CD4-positive, alpha-beta T cell treated with Interleukin-6 for 4 hours (primary cell): Measurements from ENCODE around the gene CXCL8.
"Not testable (repeated sequence)": the region's sequence is repeated elsewhere in the genome, so short reads cannot be mapped to it uniquely, and the experiment has no call there.

Experiments
- DNase-seq: peaks from one replicate; pipeline ENCODE4 v3.0.0-alpha.2; 2020; ENCODE audit warnings: mixed read lengths

CXCL8 gene

DNA sequence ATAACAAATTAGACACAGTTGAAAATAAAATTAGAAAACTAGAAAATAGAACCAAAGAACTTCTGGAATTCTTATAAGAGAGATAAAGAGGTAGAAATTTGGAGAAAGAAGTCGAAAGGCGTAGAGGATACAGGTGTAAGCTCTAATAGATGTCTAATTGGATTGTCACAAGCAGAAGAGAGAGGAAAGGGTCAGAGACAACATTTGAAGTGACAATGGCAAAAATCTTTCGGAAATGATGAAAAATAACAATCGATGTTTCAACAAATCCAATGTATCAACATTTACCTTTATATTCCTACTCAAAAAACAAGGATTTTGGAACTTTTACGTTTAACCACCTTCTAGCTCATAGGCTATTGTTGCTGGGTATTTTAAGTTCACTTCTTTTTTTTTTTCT is 3.8 kb downstream of the CXCL8 start:
- no peak for DNase-seq

GRCh38 chr4:73750730-73751129 is 10.4 kb downstream of the CXCL8 start:
- DNase-seq: no peak

DNA sequence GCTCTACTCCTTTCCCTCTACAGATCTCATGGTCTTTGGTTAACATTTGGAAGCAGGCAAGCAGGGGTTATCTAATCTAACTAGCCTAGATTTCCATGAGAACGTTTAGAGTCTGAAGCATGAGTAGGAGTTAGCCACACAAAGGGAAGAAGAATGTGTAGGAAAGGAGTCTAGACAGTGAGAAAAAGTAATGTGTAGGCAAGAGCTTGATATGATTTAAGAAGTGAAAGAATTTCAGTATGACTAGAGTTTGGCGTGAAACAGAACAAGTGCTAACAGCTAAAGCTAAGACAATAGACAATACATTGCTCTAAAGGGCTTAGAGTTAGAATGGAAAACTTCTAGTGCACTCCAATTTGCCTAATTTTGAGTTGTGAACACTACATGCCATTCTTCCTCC is 10.8 kb downstream of the CXCL8 start:
- no peak for DNase-seq

DNA sequence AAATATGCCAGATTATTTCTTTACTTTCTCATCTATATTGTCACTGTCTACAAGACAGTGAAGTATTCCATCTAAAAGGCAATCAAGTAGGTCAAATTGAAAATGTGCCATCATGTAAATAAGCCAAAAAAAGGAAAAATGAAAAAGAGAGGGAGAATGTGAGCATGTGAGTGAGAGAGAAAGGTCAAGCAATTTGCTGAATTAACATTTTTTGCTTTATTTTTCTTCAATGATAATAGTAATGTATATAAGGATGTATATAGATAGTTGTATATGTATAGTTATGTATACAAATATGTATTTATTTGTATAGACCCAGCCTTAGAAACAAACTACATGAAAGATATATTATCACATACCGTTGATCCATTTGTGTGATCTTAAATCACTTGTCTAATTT is 11.5 kb downstream of the CXCL8 start:
- no peak for DNase-seq

- no peak for DNase-seq
Measured at GRCh38 chr4:73752424-73752823, 12.1 kb downstream of the CXCL8 start.

DNA sequence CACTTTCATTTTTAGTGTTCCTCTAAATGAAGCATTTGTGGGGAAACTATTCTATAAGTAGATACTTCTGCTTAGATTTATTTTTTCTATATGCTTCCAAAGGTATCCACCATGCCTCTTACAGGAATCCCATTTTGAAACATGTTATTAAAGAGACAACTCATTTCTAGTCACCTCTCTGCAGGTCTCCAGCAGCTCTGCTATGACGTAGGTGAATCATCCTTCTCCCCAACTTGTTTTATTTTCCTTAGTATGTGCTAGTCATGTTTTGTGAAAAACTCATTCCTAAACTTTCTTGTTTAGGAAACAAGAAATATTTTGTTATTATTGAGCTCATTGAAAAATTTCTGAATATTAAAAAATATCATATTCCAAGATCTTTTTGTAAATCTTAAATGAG is 12.8 kb downstream of the CXCL8 start:
- DNase-seq: no peak

- no peak for DNase-seq
Measured at GRCh38 chr4:73754934-73755333, 14.6 kb downstream of the CXCL8 start.

DNA sequence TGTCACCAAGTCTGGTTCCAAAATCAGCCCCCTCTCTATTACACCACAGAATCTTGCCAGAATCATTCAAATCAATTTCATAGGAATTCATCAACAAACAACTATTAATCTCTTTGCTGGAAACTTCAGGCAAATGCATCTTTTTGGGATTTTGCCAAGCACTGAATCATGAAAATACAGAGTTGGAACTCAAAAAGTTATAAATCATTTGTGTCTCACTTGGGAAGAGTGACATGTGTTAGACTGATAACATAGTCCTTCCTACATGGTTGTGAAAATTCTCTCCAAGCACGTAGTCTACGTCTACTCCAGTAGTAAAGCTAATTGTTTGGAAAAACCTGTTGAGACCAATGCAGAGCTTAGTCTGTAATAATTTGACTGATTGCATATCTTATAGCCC is 19.0 kb downstream of the CXCL8 start:
- no peak for DNase-seq

DNA sequence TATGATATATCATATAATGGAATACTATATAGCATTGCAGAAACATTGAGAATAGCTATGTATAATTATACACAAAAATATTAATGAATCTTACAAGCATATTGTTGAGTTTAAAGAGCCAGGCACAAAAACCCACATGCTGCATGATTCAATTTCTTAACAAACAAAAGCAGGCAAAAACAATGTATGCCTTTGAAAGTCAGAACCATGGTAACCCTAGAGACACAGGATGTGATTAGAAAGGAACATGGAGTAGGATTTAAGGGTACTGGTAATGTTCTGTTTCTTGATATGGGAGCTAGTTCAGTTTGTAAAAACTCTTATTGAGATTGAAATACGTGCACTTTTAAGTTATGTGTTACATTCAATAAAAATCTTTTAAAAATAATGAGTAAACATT is 21.5 kb downstream of the CXCL8 start:
- no peak for DNase-seq

- DNase-seq: no peak
Measured at GRCh38 chr4:73762409-73762808, 22.0 kb downstream of the CXCL8 start.

DNA sequence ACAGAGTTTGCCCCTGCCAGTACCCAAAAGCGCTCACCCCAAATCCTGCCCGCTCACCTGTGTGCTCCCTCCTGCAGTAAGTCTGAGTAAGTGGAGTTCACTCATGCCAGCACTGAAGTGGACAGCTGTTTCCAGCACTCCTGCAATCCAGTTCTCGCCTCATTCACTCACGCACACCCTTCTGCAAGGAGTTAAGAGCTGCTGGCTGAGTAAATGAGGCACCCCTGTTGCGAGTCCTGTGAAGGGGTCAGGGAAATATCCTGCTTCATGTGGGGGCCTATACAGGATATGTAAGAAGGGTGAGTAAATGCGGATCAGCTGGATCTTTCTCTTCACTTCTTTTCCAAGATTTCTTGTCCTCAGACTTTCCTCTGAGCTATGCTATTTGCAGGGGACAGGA is 23.5 kb downstream of the CXCL8 start:
- DNase-seq: no peak

- DNase-seq: no peak
Measured at GRCh38 chr4:73764513-73764912, 24.1 kb downstream of the CXCL8 start.

DNA sequence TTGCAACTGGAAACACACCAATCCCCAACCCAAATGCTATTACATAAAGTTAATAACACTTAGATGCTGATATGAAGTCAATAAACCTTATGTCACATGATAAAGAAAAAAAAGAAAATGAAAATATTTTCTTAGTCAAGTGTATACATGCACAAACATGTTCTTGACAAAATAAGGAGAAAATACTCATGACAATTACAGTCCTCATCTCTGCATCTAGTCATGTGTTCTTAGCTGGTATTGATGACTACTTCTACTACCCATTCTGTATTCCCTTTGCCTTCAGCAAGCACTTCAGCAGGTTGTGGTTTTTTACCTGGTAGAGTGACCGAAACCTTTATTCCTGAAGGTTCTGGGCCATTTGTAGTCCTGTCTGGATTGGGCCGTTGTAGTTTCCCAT is 24.9 kb downstream of the CXCL8 start:
- no peak for DNase-seq

DNA sequence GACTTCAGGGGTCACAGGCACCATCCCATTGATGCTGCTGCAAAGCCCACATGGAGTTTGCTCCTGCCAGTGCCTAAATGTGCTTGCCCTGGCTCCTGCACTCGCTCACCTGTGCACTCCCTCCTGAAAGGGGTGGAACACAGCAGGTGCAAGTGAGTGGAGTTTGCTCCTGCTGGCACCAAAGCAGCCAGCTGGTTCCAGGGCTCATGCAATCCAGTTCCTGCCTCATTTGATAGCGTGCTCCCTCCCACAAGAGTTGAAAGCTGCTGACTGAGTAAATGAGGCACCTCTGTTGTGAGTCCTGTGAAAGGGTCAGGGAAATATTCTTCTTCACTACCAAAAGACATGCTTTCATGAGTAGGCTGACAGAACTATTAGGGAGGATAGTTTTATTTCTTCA is 30.5 kb downstream of the CXCL8 start:
- no peak for DNase-seq

- no peak for DNase-seq
Measured at GRCh38 chr4:73772363-73772762, 32.0 kb downstream of the CXCL8 start.

GRCh38 chr4:73774406-73774805 is 34.0 kb downstream of the CXCL8 start:
- not testable (repeated sequence) for DNase-seq

- no peak for DNase-seq
Measured at GRCh38 chr4:73776321-73776729, 36.0 kb downstream of the CXCL8 start.

DNA sequence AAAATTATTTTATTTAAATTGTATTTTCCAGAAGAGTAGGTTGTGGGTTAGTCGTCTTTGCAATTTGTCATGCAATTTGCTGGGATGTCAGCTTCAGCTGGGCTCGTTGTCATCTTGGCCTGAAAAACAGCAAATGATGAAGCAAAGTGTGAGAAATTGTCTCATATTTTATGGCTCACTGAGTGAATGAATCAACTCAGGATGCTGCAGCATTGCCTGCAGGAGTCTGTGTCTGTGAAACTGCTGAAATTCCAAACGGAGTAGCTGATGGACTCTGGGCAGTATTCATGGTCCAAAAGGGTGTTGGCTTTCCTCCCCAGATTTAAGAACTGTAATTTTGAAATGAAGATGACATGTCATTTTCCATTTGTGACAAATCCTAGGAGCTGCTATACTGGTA is 37.2 kb downstream of the CXCL8 start:
- DNase-seq: no peak

GRCh38 chr4:73780243-73780642 is 39.9 kb downstream of the CXCL8 start:
- DNase-seq: no peak

DNA sequence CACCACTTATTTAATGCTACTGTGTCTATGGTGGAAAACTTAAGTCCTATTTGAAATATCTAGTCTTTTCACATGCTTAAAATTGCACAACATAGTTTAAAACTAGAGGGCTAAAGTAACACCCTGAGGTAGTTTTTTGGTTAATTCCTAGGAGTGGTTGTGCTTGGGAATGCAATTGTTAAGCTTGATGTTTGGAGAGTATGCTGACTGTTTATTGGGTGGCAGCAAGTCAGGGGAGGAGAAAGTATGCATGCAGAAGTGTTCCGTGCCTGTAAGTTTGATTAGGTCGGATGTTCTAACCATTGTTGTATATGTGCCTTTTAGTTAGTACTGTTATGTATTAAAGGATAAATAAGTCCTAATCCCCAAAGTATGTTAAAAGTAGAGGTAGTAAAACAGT is 40.5 kb downstream of the CXCL8 start:
- DNase-seq: no peak

DNA sequence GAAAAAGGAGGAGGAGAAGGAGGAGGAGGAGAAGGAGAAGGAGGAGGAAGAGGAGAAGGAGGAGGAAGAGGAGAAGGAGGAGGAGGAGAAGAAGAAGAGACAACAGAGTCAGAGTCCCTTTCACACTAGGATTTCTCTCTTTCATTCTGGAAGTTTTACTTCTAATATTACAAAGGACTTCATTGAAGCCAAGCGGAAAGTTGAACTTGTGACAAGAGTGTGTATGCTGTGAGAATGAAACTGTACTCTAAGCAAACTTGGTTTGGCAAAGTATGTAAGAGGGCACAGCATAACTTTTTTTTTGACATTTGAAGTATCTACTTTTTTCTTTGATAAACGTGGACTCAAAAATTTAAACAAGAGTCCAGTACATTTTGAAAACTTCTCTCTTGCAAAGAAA is 48.0 kb downstream of the CXCL8 start:
- no peak for DNase-seq
